Stimulated activated CD4-positive, alpha-beta T cell treated with anti-CD3 and anti-CD28 coated beads, Interleukin-4, amount 100 ng/mL, for 48 hours (primary cell): ENCODE data around the gene C17orf67.
"Not testable (repeated sequence)": the region's sequence is repeated elsewhere in the genome, so short reads cannot be mapped to it uniquely, and the experiment has no call there.

Source experiments
- DNase-seq, 2 donors: peaks; one replicate each; pipeline ENCODE4 v3.0.0-alpha.2; 2020; ENCODE audit warnings: low read depth in 2 of 2

The C17orf67 gene

GRCh38 chr17:56773124-56773523 lies 60.6 kb downstream of the C17orf67 start:
- DNase-seq: no peak

DNA sequence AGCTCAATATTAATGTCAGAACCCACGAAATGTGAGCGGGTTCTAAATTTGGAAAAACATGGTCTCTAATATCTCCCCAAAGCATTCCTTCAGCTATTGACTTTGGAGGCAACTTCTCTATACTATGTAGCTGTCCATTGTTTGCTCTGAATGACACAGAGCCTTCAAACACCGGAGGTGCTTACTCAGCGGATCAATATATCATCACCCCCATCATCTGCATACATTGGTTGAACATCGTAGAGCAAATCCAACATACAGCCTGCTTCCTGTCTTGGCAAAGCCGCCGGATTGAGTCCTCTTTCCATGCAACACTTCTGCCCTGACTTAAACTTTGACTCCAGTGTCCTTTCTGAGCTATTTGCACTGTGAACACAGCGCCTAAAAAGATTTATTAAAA lies 61.3 kb downstream of the C17orf67 start:
- DNase-seq: no peak

DNA sequence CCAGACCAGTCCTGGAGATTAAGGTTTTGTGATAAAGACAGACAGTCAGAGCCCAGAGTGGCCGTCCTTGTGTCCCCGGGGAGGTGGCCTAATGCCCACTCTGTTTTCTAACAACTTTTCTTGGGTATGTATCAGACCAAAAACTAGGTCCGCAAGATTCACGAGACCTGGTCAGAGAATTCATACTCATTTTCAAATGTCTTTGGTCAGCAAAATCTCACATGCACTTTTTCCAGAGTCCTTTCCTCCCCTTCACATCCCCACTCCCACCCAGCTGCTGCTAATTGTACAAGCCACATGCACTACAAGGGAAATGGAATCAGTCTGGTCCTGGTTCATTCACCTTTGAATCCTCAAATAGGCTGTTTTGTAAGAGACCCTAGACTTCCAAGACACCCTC lies 61.7 kb downstream of the C17orf67 start:
- DNase-seq: no peak

DNA sequence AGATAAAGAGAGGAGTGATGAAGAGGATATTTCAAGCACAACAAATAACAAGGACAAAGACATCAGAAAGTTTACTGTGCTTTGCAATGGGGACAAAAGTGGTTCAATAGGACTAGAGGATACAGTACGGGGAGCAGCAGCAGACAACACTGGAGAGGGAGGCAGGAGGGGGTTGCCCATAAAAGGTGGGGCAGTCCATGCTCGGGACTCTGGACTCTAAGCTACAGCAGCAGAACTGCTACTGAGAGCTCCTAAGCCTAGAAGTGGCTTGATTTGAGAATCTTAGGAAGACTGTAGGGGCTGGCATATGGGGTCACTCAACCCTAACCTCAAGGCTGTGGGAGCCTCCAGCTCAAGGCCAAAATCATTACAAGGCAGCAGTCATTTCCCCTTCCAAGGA lies 62.2 kb downstream of the C17orf67 start:
- DNase-seq: no peak

DNA sequence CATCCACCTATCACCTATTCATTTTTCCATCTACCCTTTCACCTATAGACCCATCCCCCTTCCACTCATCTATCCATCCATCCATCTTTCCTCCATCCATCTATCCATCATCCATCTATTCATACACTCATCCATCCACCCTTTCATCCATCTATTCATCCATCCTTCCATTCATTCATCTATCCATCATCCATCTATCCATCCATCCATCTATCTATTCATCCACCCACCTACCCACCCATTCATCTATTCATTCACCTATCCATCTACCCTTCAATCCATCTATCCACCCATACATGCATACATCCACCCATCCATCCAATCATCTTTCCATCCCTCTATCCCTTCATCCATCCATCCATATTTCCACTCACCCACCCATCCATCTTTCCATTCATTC lies 63.3 kb downstream of the C17orf67 start:
- DNase-seq: no peak

DNA sequence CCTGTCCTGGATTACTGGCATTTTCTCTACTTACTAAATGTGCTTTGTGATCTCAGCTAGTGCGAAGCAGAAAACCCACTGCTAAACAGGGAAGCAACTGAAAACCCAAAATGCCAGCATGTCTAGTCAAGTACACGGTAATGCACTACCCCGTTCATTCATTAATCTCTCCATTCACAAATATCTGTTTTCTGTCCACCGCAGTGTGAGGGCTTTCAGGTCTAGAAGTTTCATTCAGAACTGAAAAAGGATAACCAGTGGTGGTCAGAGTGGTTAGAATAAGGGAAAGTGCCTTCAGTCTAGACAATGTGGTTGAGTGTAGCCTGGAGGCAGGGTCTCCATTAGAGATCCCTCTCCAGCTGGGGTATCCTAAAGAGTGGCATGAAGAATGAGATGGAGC lies 68.3 kb downstream of the C17orf67 start:
- no peak for DNase-seq

- DNase-seq: no peak
Measured at GRCh38 chr17:56762988-56763387, 70.7 kb downstream of the C17orf67 start.

DNA sequence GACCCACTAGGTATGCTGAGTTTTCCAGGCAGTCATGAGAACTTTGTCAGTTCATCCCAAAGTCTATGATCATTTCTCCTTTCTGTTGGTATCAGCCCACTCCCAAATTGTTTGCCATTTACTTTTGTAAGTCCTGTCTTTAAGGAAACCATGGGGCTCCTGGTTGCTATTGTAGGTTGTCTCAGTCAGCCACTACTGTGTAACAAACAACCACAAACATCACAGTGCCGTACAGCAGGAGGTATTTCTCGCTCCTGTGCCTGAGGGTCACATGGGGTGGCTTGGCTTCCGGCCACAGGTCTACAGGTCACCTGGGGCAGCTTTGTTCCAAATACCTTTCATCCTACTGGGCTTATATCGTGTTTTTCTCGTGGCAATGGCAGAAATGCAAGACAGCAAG lies 71.6 kb downstream of the C17orf67 start:
- no peak for DNase-seq

GRCh38 chr17:56761387-56761786 lies 72.3 kb downstream of the C17orf67 start:
- no peak for DNase-seq

DNA sequence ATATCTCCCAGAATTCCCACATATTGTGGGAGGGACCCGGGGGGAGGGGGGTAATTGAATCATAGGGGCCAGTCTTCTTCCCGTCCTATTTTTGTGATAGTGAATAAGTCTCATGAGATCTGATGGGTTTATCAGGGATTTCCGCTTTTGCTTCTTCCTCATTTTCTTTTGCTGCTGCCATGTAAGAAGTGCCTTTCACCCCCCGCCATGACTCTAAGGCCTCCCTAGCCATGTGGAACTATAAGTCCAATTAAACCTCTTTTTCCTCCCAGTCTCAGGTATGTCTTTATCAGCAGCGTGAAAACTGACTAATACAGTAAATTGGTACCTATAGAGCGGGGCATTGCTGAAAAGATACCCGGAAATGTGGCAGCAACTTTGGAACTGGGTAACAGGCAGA lies 76.1 kb downstream of the C17orf67 start:
- DNase-seq: not testable (repeated sequence)

DNA sequence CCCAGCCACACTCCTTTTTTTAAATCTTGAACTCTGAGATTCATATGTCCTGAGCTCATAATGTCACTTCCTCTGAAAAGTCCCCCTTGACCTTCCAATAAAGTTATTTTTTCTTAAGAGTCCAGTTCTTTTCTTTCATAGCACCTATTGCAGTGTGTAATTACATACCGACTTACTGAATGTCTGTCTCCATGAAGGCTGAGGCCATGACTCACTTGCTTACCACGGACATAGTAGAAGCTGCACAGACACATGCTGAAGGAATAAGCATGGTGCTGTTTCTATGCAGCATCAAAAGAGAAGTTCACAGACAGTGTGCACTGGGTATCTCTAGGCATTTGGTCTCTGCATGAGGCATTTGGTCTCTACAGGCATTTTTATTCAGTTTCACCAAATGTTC lies 77.2 kb downstream of the C17orf67 start:
- no peak for DNase-seq

GRCh38 chr17:56755310-56755709 lies 78.4 kb downstream of the C17orf67 start:
- DNase-seq: no peak

GRCh38 chr17:56754523-56755208 lies 79.1 kb downstream of the C17orf67 start:
- DNase-seq: no peak

DNA sequence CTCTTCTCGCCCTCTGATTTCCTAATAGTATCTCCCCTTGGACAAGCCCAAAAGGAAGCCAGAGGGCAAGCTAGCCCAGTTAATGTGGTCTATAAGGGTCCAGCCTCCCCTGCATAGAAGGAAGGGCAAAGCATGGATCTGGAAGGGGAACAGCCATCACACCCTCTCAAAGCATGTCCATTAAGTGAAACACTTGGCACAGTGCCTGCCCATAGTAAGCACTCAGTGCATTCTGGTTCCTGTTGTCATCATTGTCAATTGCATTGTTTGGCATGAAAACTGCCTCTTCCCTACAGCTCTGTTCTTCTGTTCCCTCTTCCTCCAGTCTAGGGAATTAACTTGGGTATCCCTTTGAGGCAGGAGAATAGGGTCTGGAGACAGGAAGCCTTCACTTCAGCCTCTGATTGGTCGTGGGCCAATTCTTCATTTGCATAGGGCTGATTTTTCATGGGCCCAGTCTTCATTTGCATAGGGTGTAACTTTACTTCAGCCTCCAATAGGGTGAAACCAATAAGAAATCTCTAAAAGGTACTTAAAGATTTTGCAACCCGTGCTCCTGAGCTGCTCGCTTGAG lies 81.4 kb downstream of the C17orf67 start:
- no peak for DNase-seq

GRCh38 chr17:56751145-56751738 lies 82.5 kb downstream of the C17orf67 start:
- no peak for DNase-seq

- DNase-seq: no peak
Measured at GRCh38 chr17:56744721-56745120, 89.0 kb downstream of the C17orf67 start.

GRCh38 chr17:56742601-56743000 lies 91.1 kb downstream of the C17orf67 start:
- no peak for DNase-seq
